ENCODE measurements around the gene LAIR2.
"Not testable (repeated sequence)": the region's sequence is repeated elsewhere in the genome, so short reads cannot be mapped to it uniquely, and the experiment has no call there.

LAIR2 gene

GRCh38 chr19:54463531-54464043 is 39.0 kb upstream of the LAIR2 start, which contains the start of gene LENG9:
LENG9 (minus strand) TSS chr19:54463778; CDS start chr19:54463526, 252 bp downstream.
- peak; percentile 90 for TF ChIP-seq POLR2AphosphoS5 (IDR thresholded peaks at IDR 0.05; ENCODE audit: borderline replicate concordance, low read depth, low read length)
- peak; percentile 66 for TF ChIP-seq FOXP2 (optimal IDR thresholded peaks at IDR 0.05; ENCODE audit: control extremely low read depth, extremely low read length, insufficient read depth)
- TF ChIP-seq EZH2 (IDR thresholded peaks at IDR 0.05): no peak
- Histone ChIP-seq H3K9me3 (ENCODE audit: low read depth, low read length) (no peaks in the 10 kb centered on the region), H3K27ac (peak within 1 kb of the TSS; percentile 88), H3K9ac (ENCODE audit: insufficient read length) (peak within 1 kb of the TSS; percentile 88), H3K36me3 (ENCODE audit: insufficient read depth, low read length) (peaks cover 26% of the 10 kb centered on the region), H3K4me3 (peak within 1 kb of the TSS; percentile 90)
- peak; percentile 98 for DNase-seq (ENCODE audit: low read depth, low spot score)

- Histone ChIP-seq H3K27ac (peak overlapping the region; percentile 80), H3K9ac (ENCODE audit: insufficient read length) (peak overlapping the region; percentile 59), H3K36me3 (ENCODE audit: insufficient read depth, low read length) (peaks cover 21% of the 10 kb centered on the region), H3K9me3 (ENCODE audit: low read depth, low read length) (no peaks in the 10 kb centered on the region), H3K4me3 (peak overlapping the region; percentile 90)
- peak; percentile 16 for TF ChIP-seq FOXP2 (optimal IDR thresholded peaks at IDR 0.05; ENCODE audit: control extremely low read depth, extremely low read length, insufficient read depth)
- no peak for TF ChIP-seq EZH2 (IDR thresholded peaks at IDR 0.05)
- TF ChIP-seq POLR2AphosphoS5 (IDR thresholded peaks at IDR 0.05; ENCODE audit: borderline replicate concordance, low read depth, low read length): no peak; the same call in 1 of the 2 replicates
- no peak for DNase-seq (ENCODE audit: low read depth, low spot score)
Measured at GRCh38 chr19:54464044-54464629, 38.5 kb upstream of the LAIR2 start.

GRCh38 chr19:54464630-54465425 is 37.8 kb upstream of the LAIR2 start:
- peak overlapping the region; percentile 80 for H3K27ac ChIP-seq
- H3K36me3 ChIP-seq (ENCODE audit: insufficient read depth, low read length): peaks cover 15% of the 10 kb centered on the region
- DNase-seq (ENCODE audit: low read depth, low spot score): no peak
- peak overlapping the region; percentile 90 for H3K4me3 ChIP-seq
- no peak; the same call in 1 of the 2 replicates for TF ChIP-seq POLR2AphosphoS5 (IDR thresholded peaks at IDR 0.05; ENCODE audit: borderline replicate concordance, low read depth, low read length)
- no peak for TF ChIP-seq EZH2 (IDR thresholded peaks at IDR 0.05)
- TF ChIP-seq FOXP2 (optimal IDR thresholded peaks at IDR 0.05; ENCODE audit: control extremely low read depth, extremely low read length, insufficient read depth): no peak
- peak overlapping the region; percentile 59 for H3K9ac ChIP-seq (ENCODE audit: insufficient read length)
- H3K9me3 ChIP-seq (ENCODE audit: low read depth, low read length): no peaks in the 10 kb centered on the region

- H3K36me3 ChIP-seq (ENCODE audit: insufficient read depth, low read length): peaks cover 15% of the 10 kb centered on the region
- H3K27ac ChIP-seq: no peak overlapping the region
- H3K9me3 ChIP-seq (ENCODE audit: low read depth, low read length): no peaks in the 10 kb centered on the region
- no peak overlapping the region for H3K4me3 ChIP-seq
- TF ChIP-seq FOXP2 (optimal IDR thresholded peaks at IDR 0.05; ENCODE audit: control extremely low read depth, extremely low read length, insufficient read depth): no peak
- TF ChIP-seq POLR2AphosphoS5 (IDR thresholded peaks at IDR 0.05; ENCODE audit: borderline replicate concordance, low read depth, low read length): no peak
- TF ChIP-seq EZH2 (IDR thresholded peaks at IDR 0.05): no peak
- DNase-seq (ENCODE audit: low read depth, low spot score): no peak
- no peak overlapping the region for H3K9ac ChIP-seq (ENCODE audit: insufficient read length)
Measured at GRCh38 chr19:54465426-54466109, 37.1 kb upstream of the LAIR2 start.

GRCh38 chr19:54466110-54466480 is 36.5 kb upstream of the LAIR2 start:
- not testable (repeated sequence) for DNase-seq (ENCODE audit: low read depth, low spot score); H3K9ac ChIP-seq (ENCODE audit: insufficient read length); H3K4me3 ChIP-seq; H3K9me3 ChIP-seq (ENCODE audit: low read depth, low read length)
- H3K36me3 ChIP-seq (ENCODE audit: insufficient read depth, low read length): peaks cover 10% of the 10 kb centered on the region
- peak overlapping the region; percentile 48; the same call in 1 of the 2 replicates for H3K27ac ChIP-seq

GRCh38 chr19:54469496-54469934 is 33.1 kb upstream of the LAIR2 start:
- no peak for DNase-seq (ENCODE audit: low read depth, low spot score)
- no peaks in the 10 kb centered on the region for H3K36me3 ChIP-seq (ENCODE audit: insufficient read depth, low read length)
- no peak overlapping the region for H3K27ac ChIP-seq
- no peak overlapping the region for H3K9ac ChIP-seq (ENCODE audit: insufficient read length)
- H3K4me3 ChIP-seq: no peak overlapping the region
- no peaks in the 10 kb centered on the region for H3K9me3 ChIP-seq (ENCODE audit: low read depth, low read length)
- no peak for TF ChIP-seq FOXP2 (optimal IDR thresholded peaks at IDR 0.05; ENCODE audit: control extremely low read depth, extremely low read length, insufficient read depth)

- no peaks in the 10 kb centered on the region for H3K9me3 ChIP-seq (ENCODE audit: low read depth, low read length)
- DNase-seq (ENCODE audit: low read depth, low spot score): no peak
- TF ChIP-seq EZH2 (IDR thresholded peaks at IDR 0.05) (no peak), POLR2AphosphoS5 (IDR thresholded peaks at IDR 0.05; ENCODE audit: borderline replicate concordance, low read depth, low read length) (no peak)
- no peaks in the 10 kb centered on the region for H3K36me3 ChIP-seq (ENCODE audit: insufficient read depth, low read length)
- H3K9ac ChIP-seq (ENCODE audit: insufficient read length): peak overlapping the region; percentile 75
- peak overlapping the region; percentile 71 for H3K4me3 ChIP-seq
- H3K27ac ChIP-seq: 0 out of 2 replicates have a peak overlapping the region, but pooled peaks have one; percentile 15
Measured at GRCh38 chr19:54470276-54470887, 32.2 kb upstream of the LAIR2 start.

Measured in SK-N-MC (cell line).